NCI-H187 (cell line): Measurements from ENCODE around the gene SPON1.
A peak's percentile ranks its signal among the peaks of the same experiment; 100 is the strongest.
"Not testable (repeated sequence)": the region's sequence is repeated elsewhere in the genome, so short reads cannot be mapped to it uniquely, and the experiment has no call there.

ENCODE experiments used
- DNase-seq, 2 experiments: peaks; one replicate each; lab custom pipeline; 2025; lab: John Stamatoyannopoulos, UW

SPON1 gene

DNA sequence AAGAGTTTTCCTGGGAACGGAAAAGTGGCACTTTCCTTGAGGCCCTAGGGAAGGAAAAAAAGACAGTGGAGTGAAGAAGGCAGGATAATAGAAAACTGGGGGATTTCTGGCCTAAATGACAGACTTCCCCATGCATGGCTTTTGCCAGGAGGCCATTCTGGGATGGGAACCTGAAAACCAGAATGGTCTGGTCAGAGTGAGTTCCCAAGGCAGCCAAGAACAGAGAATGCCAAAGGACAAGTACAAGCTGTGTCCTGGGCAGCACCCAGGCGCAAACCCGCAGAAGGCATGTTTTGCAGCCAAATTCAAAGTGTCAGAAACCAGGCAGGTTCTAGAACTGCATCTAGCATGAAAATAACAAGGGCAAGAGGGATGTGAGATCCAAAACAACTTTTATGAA lies 162.4 kb downstream of the SPON1 start:
- no peak for DNase-seq

DNA sequence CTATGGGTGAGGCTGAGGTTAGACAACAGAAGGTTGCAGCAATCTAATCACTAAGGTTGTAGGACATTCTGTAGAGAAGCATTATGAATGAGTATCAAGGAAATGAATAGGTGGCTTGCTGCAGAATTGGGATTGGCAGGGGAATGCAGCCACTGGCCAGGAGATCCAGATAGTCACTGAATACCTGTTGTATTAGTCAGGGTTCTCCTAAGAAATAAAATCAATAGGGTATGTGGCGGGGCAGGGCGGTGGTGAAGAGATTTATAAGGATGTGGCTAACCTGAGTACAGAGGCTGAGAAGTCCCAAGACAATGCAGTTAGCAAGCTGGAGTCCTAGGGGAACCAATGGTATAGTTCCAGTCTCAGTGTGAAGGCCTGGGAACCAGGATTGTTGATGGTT lies 163.0 kb downstream of the SPON1 start:
- no peak for DNase-seq

DNA sequence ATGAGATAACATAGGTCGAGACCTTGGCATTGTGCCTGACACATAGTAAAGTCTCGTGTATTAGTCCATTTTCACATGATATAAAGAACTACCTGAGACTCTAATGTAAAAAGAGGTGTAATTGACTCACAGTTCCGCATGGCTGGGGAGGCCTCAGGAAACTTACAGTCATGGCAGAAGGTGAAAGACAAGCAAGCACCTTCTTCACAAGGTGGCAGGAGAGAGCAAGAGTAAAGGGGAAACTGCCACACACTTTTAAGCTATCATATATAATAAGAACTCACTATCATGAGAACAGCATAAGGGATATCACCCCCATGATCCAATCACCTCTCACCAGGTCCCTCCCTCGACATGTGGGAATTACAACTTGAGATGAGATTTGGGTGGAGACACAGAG lies 165.2 kb downstream of the SPON1 start:
- DNase-seq: no peak

- no peak for DNase-seq
These were observed 169.8 kb downstream of the SPON1 start for GRCh38 chr11:14132312-14132711.

DNA sequence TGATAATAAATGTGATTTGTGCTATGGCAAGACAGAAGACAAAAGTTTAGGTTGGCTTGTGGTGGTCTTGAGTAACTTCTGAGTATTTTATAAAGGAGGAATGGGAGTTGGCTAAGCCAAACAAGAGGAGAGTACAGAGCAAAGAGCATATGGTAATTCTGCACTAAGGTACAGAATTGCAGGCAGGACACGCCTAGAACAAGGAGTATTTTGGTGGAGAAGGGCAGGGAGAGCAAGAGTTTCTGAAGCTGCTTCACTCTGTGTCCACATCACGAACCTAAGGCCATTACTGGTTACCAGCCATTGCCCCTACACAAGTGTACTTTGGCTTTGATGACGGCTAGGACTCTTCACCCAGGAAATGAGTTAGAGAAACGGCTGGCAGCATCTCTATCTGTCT lies 170.9 kb downstream of the SPON1 start:
- DNase-seq: no peak

DNA sequence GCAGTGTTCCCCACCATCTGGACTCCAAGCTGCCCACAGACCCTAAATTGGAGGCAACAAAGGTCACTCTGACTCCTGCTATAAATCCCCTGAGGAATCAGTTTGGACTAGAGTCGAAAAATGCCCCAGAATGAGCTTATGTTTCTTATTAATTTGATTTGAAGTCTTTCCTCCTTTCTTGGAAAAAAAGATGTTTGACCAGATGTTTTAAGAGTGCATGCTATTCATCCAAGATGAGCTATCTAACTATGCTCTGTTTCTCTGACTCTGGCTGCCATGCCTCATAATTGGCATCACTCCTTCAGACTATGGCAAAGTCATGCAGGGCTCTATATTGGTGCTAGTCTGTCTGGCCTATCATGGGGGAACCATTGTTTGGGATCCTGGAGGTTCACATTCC lies 174.0 kb downstream of the SPON1 start:
- DNase-seq: no peak

- no peak for DNase-seq
These were observed 174.8 kb downstream of the SPON1 start for GRCh38 chr11:14137284-14137683.

DNA sequence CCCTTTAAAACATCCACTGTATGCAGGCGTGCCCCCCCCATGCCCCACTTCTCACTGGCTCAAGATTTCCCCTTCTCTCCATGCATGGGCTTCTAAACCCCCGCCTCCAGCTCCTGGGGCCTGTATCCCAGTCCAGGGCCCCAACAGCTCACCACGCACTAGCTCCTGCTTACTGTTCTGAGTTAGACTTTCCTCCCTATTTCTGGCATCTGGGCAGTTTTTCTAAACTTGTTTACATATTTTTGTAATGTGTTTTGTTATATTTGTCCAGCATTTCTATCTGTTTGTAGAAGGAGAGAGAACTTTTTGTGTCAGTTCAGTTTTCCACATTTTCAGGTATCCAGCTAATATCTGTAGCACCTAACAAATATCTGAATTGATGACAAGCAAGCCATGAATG lies 178.5 kb downstream of the SPON1 start:
- DNase-seq: no peak

- DNase-seq: no peak
These were observed 179.2 kb downstream of the SPON1 start for GRCh38 chr11:14141676-14142075.

GRCh38 chr11:14144934-14145333 lies 182.4 kb downstream of the SPON1 start:
- DNase-seq: no peak

DNA sequence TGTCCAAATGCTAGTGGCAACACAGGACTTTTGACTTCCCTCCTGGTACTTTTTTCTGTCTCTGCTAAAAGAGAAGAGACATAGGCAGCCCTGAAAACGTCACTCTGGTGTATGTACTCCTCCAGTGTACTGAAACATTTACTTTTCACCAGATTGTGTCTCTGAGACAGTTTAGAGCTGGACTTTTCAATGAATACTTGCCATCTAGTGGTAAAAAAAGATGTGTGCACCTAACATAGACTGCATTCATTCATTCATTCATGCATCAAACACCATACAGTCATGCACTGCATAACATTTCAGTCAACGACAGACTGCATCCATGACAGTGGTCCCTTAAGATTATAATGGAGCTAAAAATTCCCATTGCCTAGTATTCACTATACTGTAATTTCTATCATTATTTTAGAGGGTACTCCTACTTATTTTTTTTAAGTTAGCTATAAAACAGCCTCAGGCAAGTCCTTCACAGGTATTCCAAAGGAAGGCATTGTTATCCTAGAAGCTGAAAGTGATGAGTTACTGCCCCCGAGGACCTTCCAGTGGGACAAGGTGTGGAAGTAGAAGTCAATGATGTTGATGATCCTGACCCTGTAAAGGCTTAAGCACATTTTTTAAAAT lies 186.2 kb downstream of the SPON1 start:
- DNase-seq: no peak

GRCh38 chr11:14149683-14150082 lies 187.2 kb downstream of the SPON1 start:
- DNase-seq: peak in 1 of 2 experiments; percentile 21

GRCh38 chr11:14150878-14151277 lies 188.4 kb downstream of the SPON1 start:
- no peak for DNase-seq

GRCh38 chr11:14154103-14154502 lies 191.6 kb downstream of the SPON1 start:
- not testable (repeated sequence) for DNase-seq

GRCh38 chr11:14158393-14158792 lies 195.9 kb downstream of the SPON1 start:
- no peak for DNase-seq

GRCh38 chr11:14163576-14163975 lies 201.1 kb downstream of the SPON1 start:
- DNase-seq: no peak

DNA sequence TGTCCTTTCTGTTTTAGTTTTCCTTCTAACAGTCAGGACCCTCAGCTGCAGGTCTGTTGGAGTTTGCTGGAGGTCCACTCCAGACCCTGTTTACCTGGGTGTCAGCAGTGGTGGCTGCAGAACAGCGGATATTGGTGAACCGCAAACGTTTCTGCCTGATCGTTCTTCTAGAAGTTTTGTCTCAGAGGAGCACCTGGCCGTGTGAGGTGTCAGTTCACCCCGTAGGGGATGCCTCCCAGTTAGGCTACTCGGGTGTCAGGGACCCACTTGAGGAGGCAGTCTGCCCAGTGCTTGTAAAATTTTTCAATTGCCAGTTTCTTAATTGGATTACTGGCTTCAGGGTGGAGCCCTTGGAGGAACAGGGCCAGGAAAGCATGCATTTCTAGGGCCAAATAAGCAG lies 211.2 kb downstream of the SPON1 start:
- not testable (repeated sequence) for DNase-seq

DNA sequence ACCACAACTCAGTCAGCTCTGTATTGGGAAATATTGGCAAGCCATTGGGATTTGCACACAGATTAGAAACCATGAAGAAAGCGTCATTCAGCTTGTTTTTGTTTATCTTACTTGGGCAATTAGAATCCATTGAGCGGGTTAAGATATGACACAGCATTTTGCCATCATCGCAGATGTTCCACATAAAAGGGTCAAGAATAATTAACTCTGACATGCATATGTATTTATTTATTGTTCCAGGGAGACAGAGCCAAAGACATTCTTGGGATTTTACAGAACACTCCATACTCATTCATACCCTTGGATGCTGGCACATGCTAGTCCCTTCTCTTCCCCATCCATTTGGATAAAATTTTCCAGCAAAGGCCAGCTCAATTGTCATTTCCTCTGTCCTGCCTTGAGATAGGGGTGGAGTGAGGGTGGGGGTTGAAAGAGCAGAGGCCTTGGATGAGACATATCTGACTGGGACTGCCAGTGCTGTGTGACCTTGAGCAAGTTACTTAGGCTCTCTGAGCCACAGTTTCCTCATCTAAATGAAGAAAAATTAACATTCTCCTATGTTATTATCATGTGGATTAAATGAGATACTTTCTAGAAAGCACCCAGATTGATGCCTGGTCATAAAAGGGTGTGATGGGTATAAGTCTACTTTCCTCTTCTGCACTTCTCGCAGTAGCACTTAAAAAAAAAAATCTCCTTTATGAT lies 216.7 kb downstream of the SPON1 start:
- DNase-seq: no peak

- no peak for DNase-seq
These were observed 218.6 kb downstream of the SPON1 start for GRCh38 chr11:14181121-14181520.

DNA sequence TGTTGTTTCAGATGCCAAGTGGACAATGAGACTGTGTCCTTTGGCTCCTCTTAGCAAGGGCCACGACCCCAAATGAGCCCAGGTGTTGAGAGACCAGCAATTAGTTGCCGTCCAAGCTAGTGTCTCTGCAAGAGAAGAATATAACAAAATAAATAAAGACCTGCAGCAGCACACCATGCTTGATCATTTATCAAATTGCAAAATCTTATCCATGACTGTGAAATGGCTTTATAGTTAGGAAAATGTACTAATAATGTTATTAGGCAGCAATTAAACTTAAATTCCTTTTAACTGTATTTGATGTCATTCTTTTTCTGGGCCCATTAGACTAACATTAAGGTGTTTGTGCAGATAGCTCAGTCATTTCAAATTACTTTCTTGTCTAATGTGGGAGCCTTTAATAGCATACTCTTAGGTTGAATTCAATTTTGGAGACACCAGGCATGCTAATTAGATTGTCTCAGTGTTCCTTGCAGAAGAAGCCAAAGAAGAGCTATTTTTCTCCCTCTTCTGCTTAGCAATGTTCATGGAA lies 220.4 kb downstream of the SPON1 start:
- no peak for DNase-seq

GRCh38 chr11:14184028-14184940 lies 221.8 kb downstream of the SPON1 start:
- no peak for DNase-seq

DNA sequence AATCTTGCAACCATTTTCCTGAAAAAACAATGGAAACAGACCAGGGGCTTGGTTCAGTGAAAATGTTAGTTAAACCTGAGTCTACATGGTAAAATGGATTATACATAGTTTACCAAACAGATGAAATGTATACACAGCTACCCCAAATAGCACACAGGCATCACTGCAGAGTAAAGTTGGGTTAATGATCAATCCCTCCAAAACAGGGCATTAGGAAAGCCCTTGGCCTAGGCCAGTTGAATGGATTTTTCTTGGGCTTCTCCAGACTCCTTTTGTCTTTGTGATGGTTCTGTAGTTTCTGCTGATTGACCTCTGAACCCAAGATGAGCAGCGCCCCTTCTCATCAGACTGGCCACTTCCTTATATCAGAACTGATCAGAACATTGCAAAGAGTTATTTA lies 222.9 kb downstream of the SPON1 start:
- no peak for DNase-seq
